Common myeloid progenitor, CD34-positive (primary cell): ENCODE data around the gene AGAP1.

Experiments
- CTCF ChIA-PET: fragments of 350-600 bp; sonication (Branson Sonifier 250); formaldehyde crosslinking; loops from one replicate; lab custom pipeline; 2021; ENCODE audit warnings: antibody characterized with exemption; lab: Charles Lee
- POLR2A ChIA-PET: fragments of 350-600 bp; sonication (Branson Sonifier 250); formaldehyde crosslinking; loops from one replicate; lab custom pipeline; 2021; ENCODE audit warnings: antibody characterized with exemption; lab: Charles Lee
- DNase-seq, 3 donors: peaks; one replicate each; pipeline versions ENCODE4 v3.0.0 to v3.0.0-alpha.2; 2013
- H3K27ac ChIP-seq, 2 experiments: 1 replicate in 1 of 2; 2 replicates in 1 of 2; pipeline ENCODE4 v1.7.0; 2013; ENCODE audit warnings: inconsistent platforms in 2 of 2, low read length in 2 of 2, mild to moderate bottlenecking in 2 of 2, low read depth in 1 of 2, moderate library complexity in 1 of 2; ENCODE audit not compliant: severe bottlenecking in 2 of 2, insufficient read depth in 1 of 2, poor library complexity in 1 of 2
- H3K27me3 ChIP-seq, 5 experiments: replicated peaks in 2 of 5; 1 replicate in 3 of 5; 2 replicates in 2 of 5; pipeline versions ENCODE4 v1.6.1 to v1.7.0; 2013; ENCODE audit warnings: low read length in 4 of 5, mild to moderate bottlenecking in 2 of 5, moderate library complexity in 2 of 5, inconsistent platforms in 1 of 5; ENCODE audit not compliant: insufficient read depth in 5 of 5, control insufficient read depth in 4 of 5
- H3K36me3 ChIP-seq, 4 experiments: 1 replicate in 2 of 4; 2 replicates in 2 of 4; pipeline versions ENCODE4 v1.6.1 to v1.7.0; 2013; ENCODE audit warnings: low read length in 3 of 4, control low read depth in 1 of 4, mild to moderate bottlenecking in 1 of 4; ENCODE audit not compliant: control insufficient read depth in 4 of 4, insufficient read depth in 4 of 4
- H3K4me1 ChIP-seq, 4 experiments: 1 replicate in 3 of 4; 2 replicates in 1 of 4; pipeline versions ENCODE4 v1.6.1 to v1.7.1; 2013; ENCODE audit warnings: low read length in 3 of 4, mild to moderate bottlenecking in 3 of 4, control low read depth in 1 of 4, inconsistent platforms in 1 of 4, moderate library complexity in 1 of 4; ENCODE audit not compliant: control insufficient read depth in 4 of 4, insufficient read depth in 4 of 4; ENCODE audit errors: control extremely low read depth in 1 of 4
- H3K4me3 ChIP-seq, 7 experiments: 1 replicate in 4 of 7; 2 replicates in 3 of 7; pipeline versions ENCODE4 v1.5.1 to v1.7.0; 2013; ENCODE audit warnings: mild to moderate bottlenecking in 7 of 7, low read length in 6 of 7, moderate library complexity in 6 of 7, inconsistent platforms in 2 of 7, low read depth in 2 of 7, control low read depth in 1 of 7; ENCODE audit not compliant: insufficient read depth in 4 of 7, control insufficient read depth in 1 of 7; ENCODE audit errors: extremely low read depth in 1 of 7
- H3K9me3 ChIP-seq, 5 experiments: 1 replicate in 4 of 5; 2 replicates in 1 of 5; pipeline versions ENCODE4 v1.6.1 to v1.7.1; 2013; ENCODE audit warnings: low read length in 4 of 5, mild to moderate bottlenecking in 2 of 5, inconsistent platforms in 1 of 5, low read depth in 1 of 5, moderate library complexity in 1 of 5; ENCODE audit not compliant: control insufficient read depth in 4 of 5, insufficient read depth in 2 of 5; ENCODE audit errors: control extremely low read depth in 1 of 5
- WGBS: methylation state at CpG from one replicate; pipeline ENCODE4 v1.1.5; 2013; ENCODE audit not compliant: insufficient coverage; 5-methylcytosine and 5-hydroxymethylcytosine counted together

The AGAP1 gene

GRCh38 chr2:235612181-235612950 is 118.5 kb downstream of the AGAP1 start:
- Histone ChIP-seq H3K27me3 (peaks cover 0 to 15% (median 2%) of the 10 kb centered on the region in 5 experiments), H3K4me1 (no peaks in the 10 kb centered on the region), H3K9me3 (no peaks in the 10 kb centered on the region), H3K4me3 (no peak overlapping the region), H3K36me3 (no peaks in the 10 kb centered on the region), H3K27ac (no peak overlapping the region)
- no peak for DNase-seq
- 93% methylated on average over 12 of the region's 15 CpGs for WGBS
- ChIA-PET CTCF (no interaction called here), POLR2A (no interaction called here)

DNA sequence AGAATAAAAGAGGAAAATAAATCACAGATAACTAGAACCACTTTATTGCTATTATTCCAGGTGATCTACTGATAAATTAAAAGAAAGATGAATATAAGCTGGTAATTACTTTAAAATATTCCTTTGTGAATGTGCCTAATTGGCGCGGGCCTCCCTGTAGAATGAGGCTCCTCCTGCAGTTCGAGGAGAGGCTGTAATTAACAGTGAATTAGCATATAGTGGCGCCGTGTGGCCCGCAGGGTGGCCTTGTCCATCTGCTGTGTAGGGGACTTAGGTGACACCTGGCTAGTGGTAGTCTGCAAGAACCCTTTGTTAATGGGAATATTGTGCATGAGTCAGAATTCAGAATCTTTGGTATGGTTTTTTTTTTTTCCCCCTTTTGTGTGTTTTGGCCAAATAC is 119.8 kb downstream of the AGAP1 start:
- Histone ChIP-seq H3K4me1 (no peaks in the 10 kb centered on the region), H3K36me3 (no peaks in the 10 kb centered on the region), H3K4me3 (no peak overlapping the region), H3K27me3 (peaks cover 0 to 9% (median 2%) of the 10 kb centered on the region in 5 experiments), H3K9me3 (no peaks in the 10 kb centered on the region), H3K27ac (no peak overlapping the region)
- DNase-seq, result no peak
- ChIA-PET CTCF (no interaction called here), POLR2A (no interaction called here)
- WGBS, result 96% methylated on average over 4 of the region's 6 CpGs

DNA sequence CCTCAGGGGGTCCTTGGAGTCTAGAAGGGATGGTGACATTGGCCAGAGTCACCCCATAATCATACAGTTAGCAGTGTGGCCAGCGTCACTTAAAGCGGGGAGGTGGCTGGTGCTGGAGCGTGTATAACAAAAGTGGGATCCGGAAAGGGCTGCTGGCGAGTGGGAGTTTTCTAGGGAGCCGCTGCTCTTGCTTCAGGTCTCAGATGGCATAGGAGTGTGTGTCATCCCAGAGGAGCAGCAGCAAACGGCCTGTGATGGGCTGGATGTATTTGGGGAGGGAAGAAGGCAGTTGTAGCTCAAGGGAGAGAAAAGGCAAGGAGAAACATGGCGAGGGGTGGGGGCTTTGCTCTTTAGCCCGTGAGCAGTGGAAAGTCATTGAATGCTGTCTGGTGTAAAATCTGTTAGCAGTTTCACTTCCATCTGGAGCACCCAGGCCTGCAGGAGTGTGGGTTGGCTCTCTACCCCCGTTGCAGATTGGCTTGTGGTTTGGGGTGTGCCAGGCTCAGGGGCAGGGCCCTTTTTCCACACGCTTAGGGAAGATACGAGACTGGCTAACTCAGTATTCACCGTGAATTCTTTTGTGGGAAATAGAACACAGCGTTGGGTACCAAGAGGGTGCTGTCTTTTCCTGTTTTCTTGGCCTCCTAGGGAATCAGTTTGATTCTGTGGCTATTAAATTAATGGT is 120.5 kb downstream of the AGAP1 start:
- Histone ChIP-seq H3K4me3 (no peak overlapping the region), H3K4me1 (no peaks in the 10 kb centered on the region), H3K36me3 (no peaks in the 10 kb centered on the region), H3K27ac (no peak overlapping the region), H3K9me3 (no peaks in the 10 kb centered on the region), H3K27me3 (peaks cover 0 to 6% (median 2%) of the 10 kb centered on the region in 5 experiments)
- ChIA-PET POLR2A (no interaction called here), CTCF (no interaction called here)
- WGBS, result 88% methylated on average over 13 of the region's 14 CpGs
- DNase-seq, result peak in 1 of 3 donors; percentile 3

GRCh38 chr2:235614900-235615712 is 121.3 kb downstream of the AGAP1 start:
- DNase-seq, result no peak
- 95% methylated on average over 11 of the region's 11 CpGs for WGBS
- no peaks in the 10 kb centered on the region for H3K36me3 ChIP-seq
- H3K4me3 ChIP-seq, result no peak overlapping the region
- H3K4me1 ChIP-seq, result no peaks in the 10 kb centered on the region
- H3K27ac ChIP-seq, result no peak overlapping the region
- ChIA-PET CTCF (no interaction called here), POLR2A (no interaction called here)
- peaks cover 0 to 4% (median 2%) of the 10 kb centered on the region in 5 experiments for H3K27me3 ChIP-seq
- no peaks in the 10 kb centered on the region for H3K9me3 ChIP-seq

- DNase-seq, result no peak
- Histone ChIP-seq H3K36me3 (no peaks in the 10 kb centered on the region), H3K4me1 (no peaks in the 10 kb centered on the region), H3K27ac (no peak overlapping the region), H3K27me3 (peaks cover 0 to 8% (median 2%) of the 10 kb centered on the region in 5 experiments), H3K4me3 (no peak overlapping the region), H3K9me3 (no peaks in the 10 kb centered on the region)
- ChIA-PET CTCF (interaction anchor here (1.1 to 1.3 kb wide), 2 partner anchors 29 to 129 kb away, joined by 3 read pairs; no protein-coding TSS in a partner anchor), POLR2A (no interaction called here)
- WGBS, result 80% methylated on average over 1 of the region's 2 CpGs
Measured at GRCh38 chr2:235616885-235617284, 123.0 kb downstream of the AGAP1 start.

- H3K27ac ChIP-seq, result no peak overlapping the region
- no peaks in the 10 kb centered on the region for H3K4me1 ChIP-seq
- whole genome bisulfite sequencing, result 98% methylated on average over 5 of the region's 7 CpGs
- CTCF ChIA-PET, result interaction anchor here (1.3 kb wide), 1 partner anchor 28 kb away, joined by 3 read pairs; no protein-coding TSS in a partner anchor
- POLR2A ChIA-PET, result no interaction called here
- H3K4me3 ChIP-seq, result no peak overlapping the region
- H3K27me3 ChIP-seq, result peaks cover 0 to 8% (median 2%) of the 10 kb centered on the region in 5 experiments
- DNase-seq, result no peak
- no peaks in the 10 kb centered on the region for H3K9me3 ChIP-seq
- no peaks in the 10 kb centered on the region for H3K36me3 ChIP-seq
Measured at GRCh38 chr2:235618039-235618438, 124.2 kb downstream of the AGAP1 start.
